ENCODE data around the gene CRIP1.
A peak's percentile ranks its signal among the peaks of the same experiment; 100 is the strongest.

The CRIP1 gene

GRCh38 chr14:105477660-105478397 is 8.9 kb upstream of the CRIP1 start:
- Histone ChIP-seq H3K4me3 (ENCODE audit: low read depth, low read length) (no peak overlapping the region), H3K36me3 (replicated peaks) (no peaks in the 10 kb centered on the region), H3K27ac (no peak overlapping the region), H3K27me3 (replicated peaks) (no peaks in the 10 kb centered on the region)
- no peak for TF ChIP-seq CTCF (IDR thresholded peaks at IDR 0.05; ENCODE audit: low read depth, low read length, missing control alignments)
- in situ Hi-C loops (cut with HindIII; ENCODE audit: low pct_ligation_motif_present, low sequenced_read_pairs), result no loop called here
- no peak for DNase-seq

- no peak overlapping the region for H3K27ac ChIP-seq
- H3K27me3 ChIP-seq (replicated peaks), result no peaks in the 10 kb centered on the region
- no peak for DNase-seq
- H3K36me3 ChIP-seq (replicated peaks), result no peaks in the 10 kb centered on the region
- H3K4me3 ChIP-seq (ENCODE audit: low read depth, low read length), result no peak overlapping the region
- no peak for TF ChIP-seq CTCF (IDR thresholded peaks at IDR 0.05; ENCODE audit: low read depth, low read length, missing control alignments)
- in situ Hi-C loops (cut with HindIII; ENCODE audit: low pct_ligation_motif_present, low sequenced_read_pairs), result no loop called here
Measured at GRCh38 chr14:105478398-105479251, 8.1 kb upstream of the CRIP1 start.

- H3K27ac ChIP-seq, result no peak overlapping the region
- H3K36me3 ChIP-seq (replicated peaks), result no peaks in the 10 kb centered on the region
Measured at GRCh38 chr14:105479431-105480158, 7.1 kb upstream of the CRIP1 start.

GRCh38 chr14:105480199-105480746 is 6.4 kb upstream of the CRIP1 start:
- in situ Hi-C loops (cut with HindIII; ENCODE audit: low pct_ligation_motif_present, low sequenced_read_pairs), result no loop called here
- no peak overlapping the region for H3K4me3 ChIP-seq (ENCODE audit: low read depth, low read length)
- H3K36me3 ChIP-seq (replicated peaks), result no peaks in the 10 kb centered on the region
- no peak for TF ChIP-seq CTCF (IDR thresholded peaks at IDR 0.05; ENCODE audit: low read depth, low read length, missing control alignments)
- no peaks in the 10 kb centered on the region for H3K27me3 ChIP-seq (replicated peaks)
- H3K27ac ChIP-seq, result no peak overlapping the region
- DNase-seq, result no peak

More at GRCh38 chr14:105479431-105480158, 7.1 kb upstream of the CRIP1 start:
- Histone ChIP-seq H3K27me3 (replicated peaks) (no peaks in the 10 kb centered on the region), H3K4me3 (ENCODE audit: low read depth, low read length) (no peak overlapping the region)
- in situ Hi-C loops (cut with HindIII; ENCODE audit: low pct_ligation_motif_present, low sequenced_read_pairs), result no loop called here
- TF ChIP-seq CTCF (IDR thresholded peaks at IDR 0.05; ENCODE audit: low read depth, low read length, missing control alignments), result no peak
- no peak for DNase-seq

- Histone ChIP-seq H3K4me3 (ENCODE audit: low read depth, low read length) (peak overlapping the region; percentile 53), H3K27me3 (replicated peaks) (peaks cover under 1% of the 10 kb centered on the region), H3K36me3 (replicated peaks) (no peaks in the 10 kb centered on the region), H3K27ac (peak overlapping the region; percentile 97)
- peak; percentile 98 for TF ChIP-seq CTCF (IDR thresholded peaks at IDR 0.05; ENCODE audit: low read depth, low read length, missing control alignments)
- in situ Hi-C loops (cut with HindIII; ENCODE audit: low pct_ligation_motif_present, low sequenced_read_pairs), result no loop called here
- peak; percentile 86 for DNase-seq
Measured at GRCh38 chr14:105480807-105481801, 5.6 kb upstream of the CRIP1 start.

Data from brain microvascular endothelial cell (primary cell).